ENCODE measurements around the gene MSH2.
"Not testable (repeated sequence)": the region's sequence is repeated elsewhere in the genome, so short reads cannot be mapped to it uniquely, and the experiment has no call there.

The MSH2 gene

GRCh38 chr2:47402805-47403608, at the start of gene MSH2:
Gene MSH2, plus strand, starts transcription at chr2:47403156. Its CDS starts 36 bp downstream, at chr2:47403192.
- H3K36me3 ChIP-seq (ENCODE audit: control insufficient read depth, insufficient read depth, low read length): peaks cover 5% of the 10 kb centered on the region
- H3K9ac ChIP-seq (ENCODE audit: low read depth, low read length): peak within 1 kb of the TSS; percentile 74
- peak within 1 kb of the TSS; percentile 93 for H3K4me3 ChIP-seq (ENCODE audit: low read depth, low read length)
- peaks cover 9% of the 10 kb centered on the region for H3K4me1 ChIP-seq (ENCODE audit: control insufficient read depth, insufficient read depth, low read length)
- no peaks in the 10 kb centered on the region for H3K27me3 ChIP-seq (ENCODE audit: control insufficient read depth, insufficient read depth, low read length)
- no peaks in the 10 kb centered on the region for H3K9me3 ChIP-seq (ENCODE audit: control insufficient read depth, insufficient read depth, low read length)

GRCh38 chr2:47354013-47354847, 48.7 kb upstream of the MSH2 start:
- Histone ChIP-seq H3K9ac (ENCODE audit: low read depth, low read length) (no peak overlapping the region), H3K9me3 (ENCODE audit: control insufficient read depth, insufficient read depth, low read length) (no peaks in the 10 kb centered on the region), H3K4me1 (ENCODE audit: control insufficient read depth, insufficient read depth, low read length) (no peaks in the 10 kb centered on the region), H3K27me3 (ENCODE audit: control insufficient read depth, insufficient read depth, low read length) (no peaks in the 10 kb centered on the region), H3K4me3 (ENCODE audit: low read depth, low read length) (no peak overlapping the region), H3K36me3 (ENCODE audit: control insufficient read depth, insufficient read depth, low read length) (no peaks in the 10 kb centered on the region)

GRCh38 chr2:47354848-47355204, 48.1 kb upstream of the MSH2 start:
- Histone ChIP-seq H3K36me3 (ENCODE audit: control insufficient read depth, insufficient read depth, low read length) (no peaks in the 10 kb centered on the region), H3K27me3 (ENCODE audit: control insufficient read depth, insufficient read depth, low read length) (no peaks in the 10 kb centered on the region), H3K4me1 (ENCODE audit: control insufficient read depth, insufficient read depth, low read length) (no peaks in the 10 kb centered on the region), H3K9me3 (ENCODE audit: control insufficient read depth, insufficient read depth, low read length) (no peaks in the 10 kb centered on the region), H3K9ac (ENCODE audit: low read depth, low read length) (no peak overlapping the region), H3K4me3 (ENCODE audit: low read depth, low read length) (no peak overlapping the region)

- no peak overlapping the region for H3K9ac ChIP-seq (ENCODE audit: low read depth, low read length)
Measured at GRCh38 chr2:47357483-47357882, 45.5 kb upstream of the MSH2 start.

GRCh38 chr2:47359375-47359868, 43.5 kb upstream of the MSH2 start:
- no peak overlapping the region for H3K9ac ChIP-seq (ENCODE audit: low read depth, low read length)
- H3K36me3 ChIP-seq (ENCODE audit: control insufficient read depth, insufficient read depth, low read length): no peaks in the 10 kb centered on the region
- H3K9me3 ChIP-seq (ENCODE audit: control insufficient read depth, insufficient read depth, low read length): no peaks in the 10 kb centered on the region
- H3K4me3 ChIP-seq (ENCODE audit: low read depth, low read length): no peak overlapping the region
- no peaks in the 10 kb centered on the region for H3K27me3 ChIP-seq (ENCODE audit: control insufficient read depth, insufficient read depth, low read length)
- H3K4me1 ChIP-seq (ENCODE audit: control insufficient read depth, insufficient read depth, low read length): no peaks in the 10 kb centered on the region

More at GRCh38 chr2:47357483-47357882, 45.5 kb upstream of the MSH2 start:
- no peaks in the 10 kb centered on the region for H3K36me3 ChIP-seq (ENCODE audit: control insufficient read depth, insufficient read depth, low read length)
- H3K9me3 ChIP-seq (ENCODE audit: control insufficient read depth, insufficient read depth, low read length): no peaks in the 10 kb centered on the region
- H3K4me1 ChIP-seq (ENCODE audit: control insufficient read depth, insufficient read depth, low read length): no peaks in the 10 kb centered on the region
- H3K4me3 ChIP-seq (ENCODE audit: low read depth, low read length): no peak overlapping the region
- no peaks in the 10 kb centered on the region for H3K27me3 ChIP-seq (ENCODE audit: control insufficient read depth, insufficient read depth, low read length)

GRCh38 chr2:47360283-47360682, 42.7 kb upstream of the MSH2 start:
- H3K9ac ChIP-seq (ENCODE audit: low read depth, low read length): no peak overlapping the region
- H3K4me1 ChIP-seq (ENCODE audit: control insufficient read depth, insufficient read depth, low read length): no peaks in the 10 kb centered on the region
- H3K9me3 ChIP-seq (ENCODE audit: control insufficient read depth, insufficient read depth, low read length): no peaks in the 10 kb centered on the region
- no peak overlapping the region for H3K4me3 ChIP-seq (ENCODE audit: low read depth, low read length)
- no peaks in the 10 kb centered on the region for H3K36me3 ChIP-seq (ENCODE audit: control insufficient read depth, insufficient read depth, low read length)
- no peaks in the 10 kb centered on the region for H3K27me3 ChIP-seq (ENCODE audit: control insufficient read depth, insufficient read depth, low read length)

- no peak overlapping the region for H3K4me3 ChIP-seq (ENCODE audit: low read depth, low read length)
- H3K27me3 ChIP-seq (ENCODE audit: control insufficient read depth, insufficient read depth, low read length): no peaks in the 10 kb centered on the region
- H3K9me3 ChIP-seq (ENCODE audit: control insufficient read depth, insufficient read depth, low read length): no peaks in the 10 kb centered on the region
- H3K36me3 ChIP-seq (ENCODE audit: control insufficient read depth, insufficient read depth, low read length): no peaks in the 10 kb centered on the region
- H3K4me1 ChIP-seq (ENCODE audit: control insufficient read depth, insufficient read depth, low read length): no peaks in the 10 kb centered on the region
- no peak overlapping the region for H3K9ac ChIP-seq (ENCODE audit: low read depth, low read length)
Measured at GRCh38 chr2:47360927-47361326, 42.0 kb upstream of the MSH2 start.

- not testable (repeated sequence) for H3K27me3 ChIP-seq (ENCODE audit: control insufficient read depth, insufficient read depth, low read length); H3K4me1 ChIP-seq (ENCODE audit: control insufficient read depth, insufficient read depth, low read length); H3K9ac ChIP-seq (ENCODE audit: low read depth, low read length); H3K9me3 ChIP-seq (ENCODE audit: control insufficient read depth, insufficient read depth, low read length); H3K36me3 ChIP-seq (ENCODE audit: control insufficient read depth, insufficient read depth, low read length); H3K4me3 ChIP-seq (ENCODE audit: low read depth, low read length)
Measured at GRCh38 chr2:47361505-47362229, 41.3 kb upstream of the MSH2 start.

GRCh38 chr2:47373747-47374146, 29.2 kb upstream of the MSH2 start:
- no peak overlapping the region for H3K4me3 ChIP-seq (ENCODE audit: low read depth, low read length)
- H3K27me3 ChIP-seq (ENCODE audit: control insufficient read depth, insufficient read depth, low read length): no peaks in the 10 kb centered on the region
- no peaks in the 10 kb centered on the region for H3K9me3 ChIP-seq (ENCODE audit: control insufficient read depth, insufficient read depth, low read length)
- H3K9ac ChIP-seq (ENCODE audit: low read depth, low read length): no peak overlapping the region
- peaks cover 2% of the 10 kb centered on the region for H3K4me1 ChIP-seq (ENCODE audit: control insufficient read depth, insufficient read depth, low read length)
- H3K36me3 ChIP-seq (ENCODE audit: control insufficient read depth, insufficient read depth, low read length): peaks cover 17% of the 10 kb centered on the region

- Histone ChIP-seq H3K4me3 (ENCODE audit: low read depth, low read length) (no peak overlapping the region), H3K9me3 (ENCODE audit: control insufficient read depth, insufficient read depth, low read length) (no peaks in the 10 kb centered on the region), H3K4me1 (ENCODE audit: control insufficient read depth, insufficient read depth, low read length) (peaks cover 2% of the 10 kb centered on the region), H3K36me3 (ENCODE audit: control insufficient read depth, insufficient read depth, low read length) (peaks cover 31% of the 10 kb centered on the region), H3K27me3 (ENCODE audit: control insufficient read depth, insufficient read depth, low read length) (no peaks in the 10 kb centered on the region), H3K9ac (ENCODE audit: low read depth, low read length) (no peak overlapping the region)
Measured at GRCh38 chr2:47375307-47375706, 27.6 kb upstream of the MSH2 start.

GRCh38 chr2:47379384-47379783, 23.6 kb upstream of the MSH2 start:
- Histone ChIP-seq H3K36me3 (ENCODE audit: control insufficient read depth, insufficient read depth, low read length) (peaks cover 39% of the 10 kb centered on the region), H3K9me3 (ENCODE audit: control insufficient read depth, insufficient read depth, low read length) (no peaks in the 10 kb centered on the region), H3K4me1 (ENCODE audit: control insufficient read depth, insufficient read depth, low read length) (no peaks in the 10 kb centered on the region), H3K4me3 (ENCODE audit: low read depth, low read length) (no peak overlapping the region), H3K9ac (ENCODE audit: low read depth, low read length) (no peak overlapping the region), H3K27me3 (ENCODE audit: control insufficient read depth, insufficient read depth, low read length) (no peaks in the 10 kb centered on the region)

Data from iPS-15b (cell line).